ENCODE results near the gene CST3.

Gene CST3

DNA sequence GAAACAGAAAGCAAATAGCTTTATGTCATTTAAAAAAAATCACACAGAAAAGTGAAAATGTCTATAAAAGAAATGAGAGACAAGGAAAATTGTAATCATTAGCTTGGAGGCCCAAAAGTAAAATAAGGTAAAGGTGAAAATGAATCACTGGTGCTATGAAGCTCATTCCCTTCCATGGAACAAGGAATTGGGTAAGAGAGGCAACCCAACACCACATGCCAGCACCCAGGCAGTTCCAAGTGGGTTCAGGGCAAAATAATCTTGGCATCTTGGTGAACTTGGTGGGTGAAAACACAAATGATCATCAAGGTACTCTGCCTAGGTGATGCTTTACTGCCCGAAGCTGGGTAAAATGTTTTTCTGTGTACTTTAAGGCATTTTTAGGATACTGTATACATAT lies 34.4 kb upstream of the CST3 start:
- Histone ChIP-seq H3K4me1 (ENCODE audit: control insufficient read depth, insufficient read depth, low read length) (no peaks in the 10 kb centered on the region), H3K27ac (ENCODE audit: extremely low read depth, low read depth, low read length) (no peak overlapping the region), H3K9me3 (ENCODE audit: control insufficient read depth, insufficient read depth, low read depth, low read length) (no peaks in the 10 kb centered on the region), H3K4me3 (ENCODE audit: low read depth, low read length) (no peak overlapping the region), H3K36me3 (ENCODE audit: control insufficient read depth in 2 of 2, insufficient read depth in 1 of 2, low read length in 2 of 2) (no peaks in the 10 kb centered on the region)
- ChIA-PET POLR2A (no interaction called here), CTCF (no interaction called here)
- TF ChIP-seq ZNF549 (tag by site-specific recombination; IDR thresholded peaks at IDR 0.05), result no peak
- TF ChIP-seq KLF7 (tag by site-specific recombination; IDR thresholded peaks at IDR 0.05; ENCODE audit: borderline replicate concordance), result no peak
- no peak for TF ChIP-seq ZNF19 (tag by site-specific recombination; IDR thresholded peaks at IDR 0.05; ENCODE audit: low read depth)
- TF ChIP-seq ZXDB (tag by site-specific recombination; IDR thresholded peaks at IDR 0.05), result no peak
- TF ChIP-seq ZNF629 (tag by site-specific recombination; IDR thresholded peaks at IDR 0.05), result no peak
- TF ChIP-seq ZSCAN23 (tag by site-specific recombination; IDR thresholded peaks at IDR 0.05), result no peak
- no peak for TF ChIP-seq KLF16 (tag by site-specific recombination; IDR thresholded peaks at IDR 0.05)
- TF ChIP-seq ZNF175 (tag by site-specific recombination; IDR thresholded peaks at IDR 0.05), result no peak
- TF ChIP-seq, protein P1, sequence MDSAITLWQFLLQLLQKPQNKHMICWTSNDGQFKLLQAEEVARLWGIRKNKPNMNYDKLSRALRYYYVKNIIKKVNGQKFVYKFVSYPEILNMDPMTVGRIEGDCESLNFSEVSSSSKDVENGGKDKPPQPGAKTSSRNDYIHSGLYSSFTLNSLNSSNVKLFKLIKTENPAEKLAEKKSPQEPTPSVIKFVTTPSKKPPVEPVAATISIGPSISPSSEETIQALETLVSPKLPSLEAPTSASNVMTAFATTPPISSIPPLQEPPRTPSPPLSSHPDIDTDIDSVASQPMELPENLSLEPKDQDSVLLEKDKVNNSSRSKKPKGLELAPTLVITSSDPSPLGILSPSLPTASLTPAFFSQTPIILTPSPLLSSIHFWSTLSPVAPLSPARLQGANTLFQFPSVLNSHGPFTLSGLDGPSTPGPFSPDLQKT (IDR thresholded peaks at IDR 0.05; ENCODE audit: borderline replicate concordance, low read depth, low read length), result no peak
- TF ChIP-seq, protein P2, sequence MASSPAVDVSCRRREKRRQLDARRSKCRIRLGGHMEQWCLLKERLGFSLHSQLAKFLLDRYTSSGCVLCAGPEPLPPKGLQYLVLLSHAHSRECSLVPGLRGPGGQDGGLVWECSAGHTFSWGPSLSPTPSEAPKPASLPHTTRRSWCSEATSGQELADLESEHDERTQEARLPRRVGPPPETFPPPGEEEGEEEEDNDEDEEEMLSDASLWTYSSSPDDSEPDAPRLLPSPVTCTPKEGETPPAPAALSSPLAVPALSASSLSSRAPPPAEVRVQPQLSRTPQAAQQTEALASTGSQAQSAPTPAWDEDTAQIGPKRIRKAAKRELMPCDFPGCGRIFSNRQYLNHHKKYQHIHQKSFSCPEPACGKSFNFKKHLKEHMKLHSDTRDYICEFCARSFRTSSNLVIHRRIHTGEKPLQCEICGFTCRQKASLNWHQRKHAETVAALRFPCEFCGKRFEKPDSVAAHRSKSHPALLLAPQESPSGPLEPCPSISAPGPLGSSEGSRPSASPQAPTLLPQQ (tag by site-specific recombination; IDR thresholded peaks at IDR 0.05), result no peak
- TF ChIP-seq ZNF157 (tag by site-specific recombination; IDR thresholded peaks at IDR 0.05), result no peak
- no peak for TF ChIP-seq ZNF560 (tag by site-specific recombination; IDR thresholded peaks at IDR 0.05; ENCODE audit: borderline replicate concordance)

DNA sequence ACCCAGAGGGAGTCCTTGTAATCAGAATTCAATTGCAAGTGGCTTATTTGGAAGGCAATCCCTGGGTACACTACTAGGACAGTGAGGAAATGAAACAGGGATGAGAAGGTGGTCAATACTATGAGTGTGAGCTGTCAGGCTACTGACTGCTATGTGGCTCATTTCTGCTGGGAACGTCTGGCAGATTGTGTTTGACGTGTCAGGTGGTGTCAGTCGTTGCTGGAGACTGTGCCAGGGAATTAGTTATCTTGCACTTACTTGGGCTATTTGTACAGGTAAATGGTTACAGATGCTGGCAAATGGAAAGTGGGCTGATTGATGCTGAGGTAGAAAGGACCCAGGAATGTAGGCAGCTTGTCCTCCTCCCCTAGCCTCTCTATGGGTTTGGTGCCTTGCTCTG lies 33.7 kb upstream of the CST3 start:
- H3K9me3 ChIP-seq (ENCODE audit: control insufficient read depth, insufficient read depth, low read depth, low read length), result no peaks in the 10 kb centered on the region
- TF ChIP-seq ZNF529 (tag by site-specific recombination; IDR thresholded peaks at IDR 0.05; ENCODE audit: insufficient replicate concordance) (no peak), ZNF558 (tag by site-specific recombination; IDR thresholded peaks at IDR 0.05) (no peak), ZBTB1 (tag by site-specific recombination; IDR thresholded peaks at IDR 0.05) (no peak), ZNF311 (tag by site-specific recombination; IDR thresholded peaks at IDR 0.05; ENCODE audit: borderline replicate concordance) (no peak), ZFP69B (tag by site-specific recombination; IDR thresholded peaks at IDR 0.05) (no peak), ZNF341 (tag by site-specific recombination; IDR thresholded peaks at IDR 0.05; ENCODE audit: low read depth) (no peak), ZNF394 (tag by site-specific recombination; IDR thresholded peaks at IDR 0.05; ENCODE audit: borderline replicate concordance) (no peak), ZNF621 (tag by site-specific recombination; IDR thresholded peaks at IDR 0.05) (no peak), ZNF169 (tag by site-specific recombination; IDR thresholded peaks at IDR 0.05) (no peak)
- TF ChIP-seq, protein P3, sequence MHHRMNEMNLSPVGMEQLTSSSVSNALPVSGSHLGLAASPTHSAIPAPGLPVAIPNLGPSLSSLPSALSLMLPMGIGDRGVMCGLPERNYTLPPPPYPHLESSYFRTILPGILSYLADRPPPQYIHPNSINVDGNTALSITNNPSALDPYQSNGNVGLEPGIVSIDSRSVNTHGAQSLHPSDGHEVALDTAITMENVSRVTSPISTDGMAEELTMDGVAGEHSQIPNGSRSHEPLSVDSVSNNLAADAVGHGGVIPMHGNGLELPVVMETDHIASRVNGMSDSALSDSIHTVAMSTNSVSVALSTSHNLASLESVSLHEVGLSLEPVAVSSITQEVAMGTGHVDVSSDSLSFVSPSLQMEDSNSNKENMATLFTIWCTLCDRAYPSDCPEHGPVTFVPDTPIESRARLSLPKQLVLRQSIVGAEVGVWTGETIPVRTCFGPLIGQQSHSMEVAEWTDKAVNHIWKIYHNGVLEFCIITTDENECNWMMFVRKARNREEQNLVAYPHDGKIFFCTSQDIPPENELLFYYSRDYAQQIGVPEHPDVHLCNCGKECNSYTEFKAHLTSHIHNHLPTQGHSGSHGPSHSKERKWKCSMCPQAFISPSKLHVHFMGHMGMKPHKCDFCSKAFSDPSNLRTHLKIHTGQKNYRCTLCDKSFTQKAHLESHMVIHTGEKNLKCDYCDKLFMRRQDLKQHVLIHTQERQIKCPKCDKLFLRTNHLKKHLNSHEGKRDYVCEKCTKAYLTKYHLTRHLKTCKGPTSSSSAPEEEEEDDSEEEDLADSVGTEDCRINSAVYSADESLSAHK (tag by site-specific recombination; IDR thresholded peaks at IDR 0.05), result no peak
- TF ChIP-seq, protein P4, sequence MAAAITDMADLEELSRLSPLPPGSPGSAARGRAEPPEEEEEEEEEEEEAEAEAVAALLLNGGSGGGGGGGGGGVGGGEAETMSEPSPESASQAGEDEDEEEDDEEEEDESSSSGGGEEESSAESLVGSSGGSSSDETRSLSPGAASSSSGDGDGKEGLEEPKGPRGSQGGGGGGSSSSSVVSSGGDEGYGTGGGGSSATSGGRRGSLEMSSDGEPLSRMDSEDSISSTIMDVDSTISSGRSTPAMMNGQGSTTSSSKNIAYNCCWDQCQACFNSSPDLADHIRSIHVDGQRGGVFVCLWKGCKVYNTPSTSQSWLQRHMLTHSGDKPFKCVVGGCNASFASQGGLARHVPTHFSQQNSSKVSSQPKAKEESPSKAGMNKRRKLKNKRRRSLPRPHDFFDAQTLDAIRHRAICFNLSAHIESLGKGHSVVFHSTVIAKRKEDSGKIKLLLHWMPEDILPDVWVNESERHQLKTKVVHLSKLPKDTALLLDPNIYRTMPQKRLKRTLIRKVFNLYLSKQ (tag by site-specific recombination; IDR thresholded peaks at IDR 0.05; ENCODE audit: borderline replicate concordance), result no peak
- TF ChIP-seq, protein P5, sequence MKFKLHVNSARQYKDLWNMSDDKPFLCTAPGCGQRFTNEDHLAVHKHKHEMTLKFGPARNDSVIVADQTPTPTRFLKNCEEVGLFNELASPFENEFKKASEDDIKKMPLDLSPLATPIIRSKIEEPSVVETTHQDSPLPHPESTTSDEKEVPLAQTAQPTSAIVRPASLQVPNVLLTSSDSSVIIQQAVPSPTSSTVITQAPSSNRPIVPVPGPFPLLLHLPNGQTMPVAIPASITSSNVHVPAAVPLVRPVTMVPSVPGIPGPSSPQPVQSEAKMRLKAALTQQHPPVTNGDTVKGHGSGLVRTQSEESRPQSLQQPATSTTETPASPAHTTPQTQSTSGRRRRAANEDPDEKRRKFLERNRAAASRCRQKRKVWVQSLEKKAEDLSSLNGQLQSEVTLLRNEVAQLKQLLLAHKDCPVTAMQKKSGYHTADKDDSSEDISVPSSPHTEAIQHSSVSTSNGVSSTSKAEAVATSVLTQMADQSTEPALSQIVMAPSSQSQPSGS (tag by site-specific recombination; IDR thresholded peaks at IDR 0.05; ENCODE audit: low read depth), result no peak
- POLR2A ChIA-PET, result no interaction called here
- no peak overlapping the region for H3K4me3 ChIP-seq (ENCODE audit: low read depth, low read length)
- H3K27ac ChIP-seq (ENCODE audit: extremely low read depth, low read depth, low read length), result no peak overlapping the region
- no peaks in the 10 kb centered on the region for H3K4me1 ChIP-seq (ENCODE audit: control insufficient read depth, insufficient read depth, low read length)
- CTCF ChIA-PET, result no interaction called here
- H3K36me3 ChIP-seq (ENCODE audit: control insufficient read depth in 2 of 2, insufficient read depth in 1 of 2, low read length in 2 of 2), result no peaks in the 10 kb centered on the region
